ENCODE measurements around the gene ACBD3.

- TF ChIP-seq, protein P1, sequence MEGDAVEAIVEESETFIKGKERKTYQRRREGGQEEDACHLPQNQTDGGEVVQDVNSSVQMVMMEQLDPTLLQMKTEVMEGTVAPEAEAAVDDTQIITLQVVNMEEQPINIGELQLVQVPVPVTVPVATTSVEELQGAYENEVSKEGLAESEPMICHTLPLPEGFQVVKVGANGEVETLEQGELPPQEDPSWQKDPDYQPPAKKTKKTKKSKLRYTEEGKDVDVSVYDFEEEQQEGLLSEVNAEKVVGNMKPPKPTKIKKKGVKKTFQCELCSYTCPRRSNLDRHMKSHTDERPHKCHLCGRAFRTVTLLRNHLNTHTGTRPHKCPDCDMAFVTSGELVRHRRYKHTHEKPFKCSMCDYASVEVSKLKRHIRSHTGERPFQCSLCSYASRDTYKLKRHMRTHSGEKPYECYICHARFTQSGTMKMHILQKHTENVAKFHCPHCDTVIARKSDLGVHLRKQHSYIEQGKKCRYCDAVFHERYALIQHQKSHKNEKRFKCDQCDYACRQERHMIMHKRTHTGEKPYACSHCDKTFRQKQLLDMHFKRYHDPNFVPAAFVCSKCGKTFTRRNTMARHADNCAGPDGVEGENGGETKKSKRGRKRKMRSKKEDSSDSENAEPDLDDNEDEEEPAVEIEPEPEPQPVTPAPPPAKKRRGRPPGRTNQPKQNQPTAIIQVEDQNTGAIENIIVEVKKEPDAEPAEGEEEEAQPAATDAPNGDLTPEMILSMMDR (conservative IDR thresholded peaks at IDR 0.05 in 1 of 2, IDR thresholded peaks at IDR 0.05 in 1 of 2; ENCODE audit: extremely low read depth in 1 of 2, insufficient read depth in 1 of 2, low read depth in 1 of 2, low read length in 2 of 2) = no peak
- no peak for TF ChIP-seq EZH2 (IDR thresholded peaks at IDR 0.05; ENCODE audit: borderline replicate concordance, low read length)
These were observed 28.7 kb upstream of the ACBD3 start for GRCh38 chr1:226215239-226215638.
